ENCODE data around the gene PLCB1.

- TF ChIP-seq CTCF (IDR thresholded peaks at IDR 0.05; ENCODE audit: low read length) (no peak), EZH2 (IDR thresholded peaks at IDR 0.05; ENCODE audit: borderline replicate concordance, low read length) (no peak)
Measured at GRCh38 chr20:8471465-8471864, 339.4 kb downstream of the PLCB1 start.
